Endothelial cell of umbilical vein (primary cell): Measurements from ENCODE around the gene FOXC1.

Experiments used
- CTCF ChIP-seq, 2 donors: IDR thresholded peaks; 1 replicate in 1 of 2; 2 replicates in 1 of 2; pipeline ENCODE4 v1.5.1; 2011; ENCODE audit warnings: low read length in 2 of 2, mild to moderate bottlenecking in 2 of 2, moderate library complexity in 2 of 2, control low read depth in 1 of 2, inconsistent platforms in 1 of 2, low read depth in 1 of 2; ENCODE audit not compliant: insufficient read depth in 1 of 2; ENCODE audit errors: extremely low read depth in 1 of 2
- POLR2A ChIP-seq: IDR thresholded peaks from 2 replicates; pipeline ENCODE4 v1.6.1; 2012; ENCODE audit warnings: low read depth, mild to moderate bottlenecking, control low read depth, low read length

- TF ChIP-seq POLR2A (no peak), CTCF (IDR thresholded peaks at IDR 0.05; ENCODE audit: extremely low read depth in 1 of 2, insufficient read depth in 1 of 2, low read depth in 1 of 2, low read length in 2 of 2) (no peak)
Observed at GRCh38 chr6:1630212-1630770, 20.6 kb downstream of the FOXC1 start.
